Measurements from ENCODE around the gene SERPINA12. TPM values are rescaled to one million over a fixed set of nuclear protein-coding genes. Genes with fewer than 3 reads are reported as not detected.

SERPINA12 gene
- total and polyA plus RNA-seq, 2 experiments from 2014 or later: not detected

- Mint-ChIP-seq H3K4me1 (peaks cover 16% of the 10 kb centered on the region), H3K27ac (no peak overlapping the region), H3K4me3 (peak overlapping the region; percentile 65), H3K36me3 (ENCODE audit: low read depth) (no peaks in the 10 kb centered on the region), H3K27me3 (ENCODE audit: insufficient read depth, low read depth, poor library complexity) (peaks cover 26% of the 10 kb centered on the region), H3K9me3 (peaks cover 2% of the 10 kb centered on the region; the same call in 1 of the 3 replicates)
- Histone ChIP-seq H3F3A (replicated peaks; ENCODE audit: low read depth) (no peaks in the 10 kb centered on the region), H4K20me1 (replicated peaks; ENCODE audit: insufficient read depth) (no peaks in the 10 kb centered on the region), H3K36me3 (ENCODE audit: insufficient read depth) (no peaks in the 10 kb centered on the region), H3K27me3 (ENCODE audit: insufficient read depth) (no peaks in the 10 kb centered on the region), H3K27ac (ENCODE audit: low read depth) (no peak overlapping the region), H3K4me1 (ENCODE audit: insufficient read depth) (0 out of 2 replicates have a peak, but pooled peaks cover 6% of the 10 kb centered on the region), H3K4me2 (peak overlapping the region; percentile 75), H3K79me2 (replicated peaks; ENCODE audit: insufficient read depth) (no peaks in the 10 kb centered on the region), H2AFZ (peak overlapping the region; percentile 96), H3K4me3 (peak overlapping the region; percentile 47), H3K9me2 (ENCODE audit: insufficient read depth) (peaks cover 5% of the 10 kb centered on the region; the same call in 1 of the 2 replicates)
- DNase-seq (ENCODE audit: low spot score) (peak; percentile 34), ATAC-seq (peak; percentile 15)
- TF ChIP-seq EZH2 (IDR thresholded peaks at IDR 0.05; ENCODE audit: low read depth, unreplicated experiment) (no peak), CTCF (conservative IDR thresholded peaks at IDR 0.05; ENCODE audit: low read depth in 2 of 2) (0 out of 4 replicates have a peak, but pooled peaks of 1 of the 2 experiments have one; percentile 1)
Measured at GRCh38 chr14:94486883-94487282, 22.4 kb downstream of the SERPINA12 start.

GRCh38 chr14:94485944-94486841 lies 23.1 kb downstream of the SERPINA12 start:
- Histone ChIP-seq H3F3A (replicated peaks; ENCODE audit: low read depth) (no peaks in the 10 kb centered on the region), H3K27ac (ENCODE audit: low read depth) (no peak overlapping the region), H3K27me3 (ENCODE audit: insufficient read depth) (no peaks in the 10 kb centered on the region), H3K4me3 (peak overlapping the region; percentile 47), H3K79me2 (replicated peaks; ENCODE audit: insufficient read depth) (no peaks in the 10 kb centered on the region), H3K4me2 (peak overlapping the region; percentile 75), H3K36me3 (ENCODE audit: insufficient read depth) (no peaks in the 10 kb centered on the region), H2AFZ (peak overlapping the region; percentile 97), H4K20me1 (replicated peaks; ENCODE audit: insufficient read depth) (no peaks in the 10 kb centered on the region), H3K9me2 (ENCODE audit: insufficient read depth) (peaks cover 5% of the 10 kb centered on the region; the same call in 1 of the 2 replicates), H3K4me1 (ENCODE audit: insufficient read depth) (0 out of 2 replicates have a peak, but pooled peaks cover 6% of the 10 kb centered on the region)
- H3K27me3 Mint-ChIP-seq (ENCODE audit: insufficient read depth, low read depth, poor library complexity): peaks cover 26% of the 10 kb centered on the region
- ATAC-seq (peak; percentile 97), DNase-seq (ENCODE audit: low spot score) (peak; percentile 94)
- H3K27ac Mint-ChIP-seq: peak overlapping the region; percentile 73; the same call in 1 of the 2 replicates
- peaks cover 2% of the 10 kb centered on the region; the same call in 1 of the 3 replicates for H3K9me3 Mint-ChIP-seq
- H3K36me3 Mint-ChIP-seq (ENCODE audit: low read depth): no peaks in the 10 kb centered on the region
- TF ChIP-seq CTCF (conservative IDR thresholded peaks at IDR 0.05; ENCODE audit: low read depth in 2 of 2) (peak; percentile 94 to 99), STAT1 (IDR thresholded peaks at IDR 0.05; ENCODE audit: unreplicated experiment) (no peak), POLR2AphosphoS5 (IDR thresholded peaks at IDR 0.05; ENCODE audit: low read depth) (0 out of 2 replicates have a peak, but pooled peaks have one; percentile 36), ZNF114 (CRISPR knock-in tag; IDR thresholded peaks at IDR 0.05) (no peak)
- H3K4me1 Mint-ChIP-seq: peaks cover 16% of the 10 kb centered on the region
- peak overlapping the region; percentile 65 for H3K4me3 Mint-ChIP-seq
